D721Med (cell line): ENCODE measurements around the gene ELF1.
"Not testable (repeated sequence)": the region's sequence is repeated elsewhere in the genome, so short reads cannot be mapped to it uniquely, and the experiment has no call there.

Experiments used
- DNase-seq: peaks from one replicate; pipeline ENCODE4 v3.0.0; 2011; ENCODE audit warnings: low spot score; ENCODE audit not compliant: insufficient read length
- FAIRE-seq: peaks from 2 replicates; lab custom pipeline; 2011; peaks lifted over from hg19 to GRCh38; lab: Jason Lieb, UNC
- TF ChIP-seq, protein P1 (sequence below): IDR thresholded peaks from 2 replicates; pipeline ENCODE4 v1.5.1; 2012; ENCODE audit warnings: mild to moderate bottlenecking, control low read depth; ENCODE audit not compliant: insufficient read depth; ENCODE audit errors: missing control alignments

ELF1 gene

DNA sequence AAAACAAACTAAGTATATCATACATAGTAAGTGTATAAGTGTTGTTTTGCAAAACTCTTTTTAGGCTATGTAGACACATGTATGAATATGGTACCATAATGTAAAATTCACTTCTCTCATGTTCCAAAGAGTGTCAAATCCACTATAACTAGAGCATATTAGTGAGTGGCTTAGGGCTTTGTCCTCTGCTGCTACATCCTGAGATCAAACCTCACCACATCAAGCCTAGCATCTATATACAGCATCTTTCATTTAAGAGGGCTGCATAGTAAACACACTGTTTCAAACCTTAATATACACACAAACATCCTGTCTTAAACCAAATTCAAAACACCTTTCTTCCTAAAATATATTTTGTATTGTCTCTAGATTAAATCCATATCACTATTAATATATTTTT, 38.7 kb downstream of the ELF1 start:
- DNase-seq (no peak), FAIRE-seq (peak; percentile 55)
- TF ChIP-seq, protein P1, sequence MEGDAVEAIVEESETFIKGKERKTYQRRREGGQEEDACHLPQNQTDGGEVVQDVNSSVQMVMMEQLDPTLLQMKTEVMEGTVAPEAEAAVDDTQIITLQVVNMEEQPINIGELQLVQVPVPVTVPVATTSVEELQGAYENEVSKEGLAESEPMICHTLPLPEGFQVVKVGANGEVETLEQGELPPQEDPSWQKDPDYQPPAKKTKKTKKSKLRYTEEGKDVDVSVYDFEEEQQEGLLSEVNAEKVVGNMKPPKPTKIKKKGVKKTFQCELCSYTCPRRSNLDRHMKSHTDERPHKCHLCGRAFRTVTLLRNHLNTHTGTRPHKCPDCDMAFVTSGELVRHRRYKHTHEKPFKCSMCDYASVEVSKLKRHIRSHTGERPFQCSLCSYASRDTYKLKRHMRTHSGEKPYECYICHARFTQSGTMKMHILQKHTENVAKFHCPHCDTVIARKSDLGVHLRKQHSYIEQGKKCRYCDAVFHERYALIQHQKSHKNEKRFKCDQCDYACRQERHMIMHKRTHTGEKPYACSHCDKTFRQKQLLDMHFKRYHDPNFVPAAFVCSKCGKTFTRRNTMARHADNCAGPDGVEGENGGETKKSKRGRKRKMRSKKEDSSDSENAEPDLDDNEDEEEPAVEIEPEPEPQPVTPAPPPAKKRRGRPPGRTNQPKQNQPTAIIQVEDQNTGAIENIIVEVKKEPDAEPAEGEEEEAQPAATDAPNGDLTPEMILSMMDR: no peak

DNA sequence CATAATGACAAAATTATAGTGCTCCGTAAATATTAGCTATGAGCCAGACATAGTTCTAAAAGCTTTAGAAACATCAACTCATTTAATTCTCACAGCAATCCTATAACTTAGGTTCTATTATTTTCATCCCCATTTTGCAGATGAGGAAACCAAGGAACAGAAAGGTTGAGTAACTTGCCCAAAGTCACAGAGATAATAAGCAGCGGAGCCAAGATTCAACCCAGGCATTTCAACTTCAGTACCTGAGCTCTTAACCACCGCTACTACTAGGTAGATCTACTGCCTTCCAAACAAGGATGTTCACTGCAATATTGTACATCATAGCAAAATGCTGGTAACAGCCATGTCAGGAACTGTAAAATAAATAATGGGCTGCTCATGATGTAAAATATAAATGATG, 39.9 kb downstream of the ELF1 start:
- DNase-seq (no peak), FAIRE-seq (no peak)
- TF ChIP-seq, protein P1: no peak

DNA sequence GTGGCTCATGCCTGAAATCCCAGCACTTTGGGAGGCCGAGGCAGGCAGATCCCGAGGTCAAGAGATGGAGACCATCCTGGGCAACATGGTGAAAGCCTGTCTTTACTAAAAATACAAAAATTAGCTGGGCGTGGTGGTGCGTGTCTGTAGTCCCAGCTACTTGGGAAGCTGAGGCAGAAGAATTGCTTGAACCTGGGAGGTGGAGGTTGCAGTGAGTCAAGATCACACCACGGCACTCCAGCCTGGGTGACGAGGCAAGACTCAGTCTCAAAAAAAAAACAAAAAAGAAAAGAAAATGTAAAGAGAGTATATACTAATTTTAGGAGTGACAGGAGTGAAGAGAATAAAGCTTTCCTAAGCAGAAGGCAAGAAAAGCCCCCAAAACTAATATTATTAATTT, 41.0 kb downstream of the ELF1 start:
- not testable (repeated sequence) for DNase-seq, FAIRE-seq

DNA sequence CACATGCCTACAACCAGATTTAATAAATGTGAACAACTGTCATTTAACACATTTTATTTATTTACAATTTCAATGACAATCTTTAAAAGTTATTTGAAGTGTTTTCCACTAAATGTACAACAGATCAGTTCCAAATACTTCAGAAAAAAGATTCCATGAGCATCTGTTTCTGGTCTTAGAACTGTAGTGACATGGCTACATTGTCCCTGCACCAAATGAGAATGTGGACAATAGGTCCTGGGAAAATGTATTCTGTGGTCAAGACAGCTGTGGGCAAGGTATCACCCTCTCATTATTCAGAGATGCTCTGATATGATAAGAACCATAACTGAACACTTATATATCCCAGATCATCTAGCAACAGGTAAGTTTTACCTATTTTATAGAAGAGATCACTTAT, 43.7 kb downstream of the ELF1 start:
- TF ChIP-seq, protein P1: no peak
- FAIRE-seq (no peak), DNase-seq (no peak)

DNA sequence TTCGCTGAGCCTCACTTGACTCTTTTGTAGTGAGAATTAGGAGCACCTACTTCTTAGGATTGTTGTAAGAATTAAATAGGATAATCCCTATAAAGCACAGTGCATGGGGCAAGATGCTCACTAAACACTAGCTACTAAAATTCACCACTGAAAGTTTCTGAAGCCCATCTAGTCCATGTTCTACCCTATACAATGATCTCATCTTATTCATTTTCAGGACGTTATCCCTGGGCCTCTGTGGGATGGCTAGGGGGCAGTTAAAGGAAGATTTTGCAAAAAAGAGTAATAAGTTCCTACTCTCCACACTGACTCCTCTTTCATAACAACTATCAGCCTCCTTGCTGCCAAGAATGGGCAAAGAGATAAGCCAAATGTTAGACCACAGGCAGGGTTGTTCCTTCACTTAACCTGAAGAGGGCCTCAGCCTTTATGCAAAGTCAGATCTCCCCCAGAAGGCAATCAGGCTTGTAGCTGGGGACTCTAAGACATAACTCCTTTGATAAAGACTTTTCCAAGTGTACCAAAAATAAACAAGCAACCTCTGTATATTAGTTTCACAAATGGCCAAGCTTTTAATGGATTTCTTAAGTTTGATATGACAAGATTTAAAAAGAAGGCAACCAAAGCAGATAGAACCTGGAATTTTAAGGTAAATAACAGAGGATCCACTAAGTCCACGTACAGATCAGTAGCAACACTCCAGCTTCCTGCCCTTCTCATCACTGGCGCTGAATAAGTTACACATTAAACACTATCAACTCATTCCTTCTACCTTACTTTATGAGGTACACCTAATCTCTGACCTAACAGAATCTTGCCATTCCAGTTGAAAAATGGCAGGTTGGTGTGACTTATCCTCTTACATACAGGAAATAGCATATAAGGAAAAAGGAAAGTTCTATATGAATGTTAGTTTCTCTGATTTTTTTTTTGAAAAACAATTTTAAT, 44.4 kb downstream of the ELF1 start:
- FAIRE-seq: peak; percentile 25
- TF ChIP-seq, protein P1: peak; percentile 43
- DNase-seq: no peak

DNA sequence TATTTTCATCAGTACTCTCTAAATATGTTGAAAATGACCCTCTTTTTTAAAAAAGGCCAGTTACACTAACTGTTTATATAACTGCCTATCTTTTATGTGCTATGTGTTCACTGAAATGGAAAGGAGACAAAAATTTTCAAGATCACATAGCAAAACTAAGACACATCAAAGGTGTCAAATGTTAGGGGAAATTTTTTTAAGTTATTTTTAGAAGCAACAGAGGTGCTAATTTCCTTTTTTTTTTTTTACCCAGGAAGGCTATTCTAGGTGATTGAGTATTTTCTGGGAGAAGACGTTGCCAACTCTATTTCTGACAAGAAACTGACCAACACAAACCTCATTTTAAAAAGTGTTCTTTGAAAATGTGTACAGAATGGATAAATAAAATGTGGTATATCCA, 45.7 kb downstream of the ELF1 start:
- FAIRE-seq (no peak), DNase-seq (no peak)
- TF ChIP-seq, protein P1: no peak

DNA sequence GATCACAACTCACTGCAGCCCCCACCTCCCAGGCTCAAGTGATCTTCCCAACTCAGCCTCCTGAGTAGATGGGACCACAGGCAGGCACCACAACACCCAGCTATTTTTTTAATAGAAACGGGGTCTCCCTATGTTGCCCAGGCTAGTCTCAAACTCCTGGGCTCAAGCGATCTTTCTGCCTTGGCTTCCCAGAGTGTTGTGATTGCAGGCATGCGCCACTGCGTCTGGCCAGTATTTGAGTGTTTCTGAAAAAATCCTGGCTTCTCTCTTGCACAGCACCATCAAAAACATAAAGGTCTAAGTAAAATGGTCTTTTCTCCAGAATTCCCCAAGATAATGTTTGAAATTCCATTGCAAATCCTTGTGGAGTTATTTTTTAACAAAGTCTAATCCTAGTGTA, 47.8 kb downstream of the ELF1 start:
- FAIRE-seq (no peak), DNase-seq (no peak)
- TF ChIP-seq, protein P1: no peak
